ENCODE data around the gene HOOK2. TPM values are rescaled to one million over a fixed set of nuclear protein-coding genes. Genes with fewer than 3 reads are reported as not detected.

Gene HOOK2
- total and polyA plus RNA-seq, 2 of the 8 experiments (the other 6 are each of a cell fraction or from before 2014, with no cell fraction given): 23.8 to 63.2 TPM

GRCh38 chr19:12715102-12715501 lies 60.2 kb downstream of the HOOK2 start:
- H3K36me3 ChIP-seq (ENCODE audit: control insufficient read depth in 2 of 4, insufficient read depth in 4 of 4, low read length in 3 of 4): peaks cover 38 to 64% (median 50%) of the 10 kb centered on the region in 4 experiments
- ChIA-PET CTCF (ENCODE audit: partially characterized antibody) (interaction anchor here (0.6 to 13.0 kb wide), 11 partner anchors 8 to 83 kb away, joined by 3 to 81 read pairs (median 6); partner anchors contain the start of gene TRIR), POLR2A (ENCODE audit: partially characterized antibody) (interaction anchor here (0.9 to 12.9 kb wide), 7 partner anchors 7 to 34 kb away, joined by 3 to 258 read pairs (median 6); partner anchors contain the start of genes GET3, TNPO2 and TRIR)
- H2BK15ac ChIP-seq (ENCODE audit: low read length): no peak overlapping the region
- TF ChIP-seq SIX5 (IDR thresholded peaks at IDR 0.05; ENCODE audit: low read depth, low read length) (no peak), EGR1 (IDR thresholded peaks at IDR 0.05; ENCODE audit: borderline replicate concordance, low read depth, low read length) (no peak), NANOG (IDR thresholded peaks at IDR 0.05; ENCODE audit: insufficient read depth, low read depth, low read length, poor library complexity, severe bottlenecking) (no peak), TAF7 (optimal IDR thresholded peaks at IDR 0.05; ENCODE audit: borderline replicate concordance, low read depth, low read length) (no peak), HDAC2 (IDR thresholded peaks at IDR 0.05; ENCODE audit: borderline replicate concordance in 1 of 2, low read depth in 2 of 2, low read length in 2 of 2) (no peak)
- H2BK5ac ChIP-seq (ENCODE audit: low read depth, low read length): no peak overlapping the region
- H2BK20ac ChIP-seq (ENCODE audit: low read length): no peak overlapping the region
- H3K27me3 ChIP-seq (replicated peaks in 1 of 4; ENCODE audit: control insufficient read depth in 3 of 4, extremely low read depth in 1 of 4, insufficient read depth in 3 of 4, low read length in 3 of 4): no peaks in the 10 kb centered on the region
- no peak overlapping the region for H4K5ac ChIP-seq (ENCODE audit: insufficient read length, low read depth, low read length)
- FAIRE-seq: no peak
- no peak overlapping the region for H3K18ac ChIP-seq (ENCODE audit: extremely low read depth, low read length)
- WGBS, 2 experiments (ENCODE audit: extremely low coverage in 1 of 2, insufficient coverage in 1 of 2, insufficient read length in 1 of 2, insufficient replicate concordance in 2 of 2, low coverage in 1 of 2, low lambda C conversion rate in 2 of 2, missing lambda C conversion rate in 1 of 2): 90% methylated on average over 15 of the region's 15 CpGs; no CpG with 5 or more reads in 1 of the 2 experiments
- H3K9me3 ChIP-seq (ENCODE audit: insufficient read depth in 2 of 2, low read depth in 1 of 2, low read length in 1 of 2): no peaks in the 10 kb centered on the region
- peaks cover 8% of the 10 kb centered on the region; the same call in 1 of the 2 replicates for H3K79me1 ChIP-seq (ENCODE audit: low read depth, low read length)
- H3K23ac ChIP-seq (ENCODE audit: insufficient read length): no peak overlapping the region
- H3K14ac ChIP-seq (ENCODE audit: insufficient read length): no peak overlapping the region
- H3K23me2 ChIP-seq (ENCODE audit: low read depth, low read length): no peaks in the 10 kb centered on the region
- H3K4me1 ChIP-seq (replicated peaks in 1 of 4; ENCODE audit: control insufficient read depth in 3 of 4, insufficient read depth in 4 of 4, low read length in 3 of 4): no peaks in the 10 kb centered on the region
- no peak overlapping the region for H2BK120ac ChIP-seq (replicated peaks; ENCODE audit: low read depth, low read length)
- H2AK5ac ChIP-seq (ENCODE audit: low read depth, low read length): no peak overlapping the region
- no peak for DNase-seq (ENCODE audit: low read depth in 1 of 2, low spot score in 2 of 2)
- no peak overlapping the region for H3K4me2 ChIP-seq (ENCODE audit: insufficient read depth in 1 of 2, low read depth in 2 of 2, low read length in 2 of 2)
- H2BK12ac ChIP-seq (ENCODE audit: low read depth, low read length): no peak overlapping the region
- H2AFZ ChIP-seq (ENCODE audit: low read length): no peak overlapping the region
- no peak overlapping the region for H3K4ac ChIP-seq (replicated peaks; ENCODE audit: insufficient read length, low read depth, low read length)
- H4K8ac ChIP-seq (ENCODE audit: extremely low read depth, insufficient read depth, low read length): no peak overlapping the region
- no peak overlapping the region for H3K9ac ChIP-seq (replicated peaks in 1 of 4; ENCODE audit: extremely low read depth in 1 of 4, low read depth in 3 of 4, low read length in 3 of 4)
- H3K79me2 ChIP-seq (ENCODE audit: control insufficient read depth in 1 of 2, insufficient read depth in 2 of 2, low read length in 2 of 2): peaks cover 9 to 37% of the 10 kb centered on the region in 2 experiments
- no peak overlapping the region for H3K4me3 ChIP-seq (ENCODE audit: extremely low read depth in 1 of 4, insufficient read depth in 2 of 4, low read depth in 3 of 4, low read length in 4 of 4)
- H3K27ac ChIP-seq (ENCODE audit: low read depth, low read length): no peak overlapping the region
- no peak overlapping the region for H3K56ac ChIP-seq (replicated peaks; ENCODE audit: insufficient read length, low read depth, low read length)
- peaks cover 9 to 23% of the 10 kb centered on the region in 2 experiments for H4K20me1 ChIP-seq (replicated peaks in 1 of 2; ENCODE audit: control insufficient read depth in 1 of 2, insufficient read depth in 2 of 2, low read length in 2 of 2)
- H4K91ac ChIP-seq (replicated peaks; ENCODE audit: insufficient read length, low read length): no peak overlapping the region
